ENCODE results near the gene ZNF24.

The ZNF24 gene

DNA sequence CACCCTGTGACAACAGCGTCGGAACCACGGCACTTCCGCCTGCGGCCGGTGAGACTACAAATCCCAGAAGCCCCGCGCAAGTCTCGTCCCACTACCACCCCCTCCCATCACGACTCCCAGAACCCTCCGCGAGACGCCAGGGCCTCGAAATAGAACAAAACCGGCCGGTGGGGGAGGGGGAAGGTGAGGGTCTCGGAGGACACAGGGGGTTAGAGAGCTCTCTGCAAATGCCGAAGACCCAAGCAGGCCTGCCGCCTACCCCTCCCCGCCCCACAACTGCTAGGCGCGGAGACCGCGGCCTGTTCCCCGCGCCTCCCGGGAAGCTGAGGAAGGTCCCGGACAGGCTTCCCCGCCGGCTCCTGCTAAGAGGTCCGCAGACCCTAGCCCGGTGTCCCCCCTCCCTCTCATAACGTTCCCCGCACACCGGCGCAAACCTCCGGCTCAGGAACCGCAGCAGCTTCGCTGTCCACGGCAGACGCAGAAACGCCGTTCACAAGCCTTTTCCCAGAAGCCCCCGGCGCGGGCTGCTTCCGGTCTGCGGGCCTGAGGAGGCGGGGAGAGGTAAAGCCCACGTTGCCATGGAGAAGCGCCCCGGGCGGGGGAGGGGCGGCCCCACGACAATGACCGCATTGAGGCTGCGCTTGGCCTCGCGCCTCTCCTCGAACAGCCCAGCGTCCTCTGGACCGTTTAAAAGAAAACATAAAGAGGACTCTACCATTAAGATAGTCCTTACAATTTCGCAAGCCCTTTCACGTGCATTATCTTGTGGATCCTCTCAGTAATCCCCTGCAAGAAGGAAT, at the start of gene ZNF24:
Gene ZNF24 (minus strand): TSS at position 485 of the 800 bp plus-strand sequence. CDS start 3,770 bp downstream, outside the sequence.
- H3K4me3 ChIP-seq (ENCODE audit: low read depth, low read length) = peak within 1 kb of the TSS; percentile 95
- TF ChIP-seq, protein P1, sequence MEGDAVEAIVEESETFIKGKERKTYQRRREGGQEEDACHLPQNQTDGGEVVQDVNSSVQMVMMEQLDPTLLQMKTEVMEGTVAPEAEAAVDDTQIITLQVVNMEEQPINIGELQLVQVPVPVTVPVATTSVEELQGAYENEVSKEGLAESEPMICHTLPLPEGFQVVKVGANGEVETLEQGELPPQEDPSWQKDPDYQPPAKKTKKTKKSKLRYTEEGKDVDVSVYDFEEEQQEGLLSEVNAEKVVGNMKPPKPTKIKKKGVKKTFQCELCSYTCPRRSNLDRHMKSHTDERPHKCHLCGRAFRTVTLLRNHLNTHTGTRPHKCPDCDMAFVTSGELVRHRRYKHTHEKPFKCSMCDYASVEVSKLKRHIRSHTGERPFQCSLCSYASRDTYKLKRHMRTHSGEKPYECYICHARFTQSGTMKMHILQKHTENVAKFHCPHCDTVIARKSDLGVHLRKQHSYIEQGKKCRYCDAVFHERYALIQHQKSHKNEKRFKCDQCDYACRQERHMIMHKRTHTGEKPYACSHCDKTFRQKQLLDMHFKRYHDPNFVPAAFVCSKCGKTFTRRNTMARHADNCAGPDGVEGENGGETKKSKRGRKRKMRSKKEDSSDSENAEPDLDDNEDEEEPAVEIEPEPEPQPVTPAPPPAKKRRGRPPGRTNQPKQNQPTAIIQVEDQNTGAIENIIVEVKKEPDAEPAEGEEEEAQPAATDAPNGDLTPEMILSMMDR (IDR thresholded peaks at IDR 0.05; ENCODE audit: low read depth, low read length) = no peak

DNA sequence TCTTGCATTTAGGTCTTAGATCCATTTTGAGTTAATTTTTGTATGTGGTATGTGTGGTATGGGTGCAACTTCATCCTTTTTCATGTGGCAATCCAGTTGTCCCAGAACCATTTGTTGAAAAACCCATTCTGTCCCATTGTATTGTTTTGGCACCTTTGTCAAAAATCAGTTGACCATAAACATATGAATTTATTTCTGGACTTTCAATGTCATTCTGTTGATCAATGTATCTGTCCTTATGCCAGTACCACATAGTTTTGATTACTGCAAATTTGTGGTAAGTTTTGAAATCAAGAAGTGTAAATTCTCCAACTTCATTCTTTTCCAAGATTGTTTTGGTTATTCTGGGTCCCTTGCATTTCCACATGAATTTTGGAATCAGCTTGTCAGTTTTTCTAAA, 49.5 kb upstream of the ZNF24 start:
- H3K4me3 ChIP-seq (ENCODE audit: low read depth, low read length) = no peak overlapping the region
- TF ChIP-seq, protein P1 (IDR thresholded peaks at IDR 0.05; ENCODE audit: low read depth, low read length) = no peak

DNA sequence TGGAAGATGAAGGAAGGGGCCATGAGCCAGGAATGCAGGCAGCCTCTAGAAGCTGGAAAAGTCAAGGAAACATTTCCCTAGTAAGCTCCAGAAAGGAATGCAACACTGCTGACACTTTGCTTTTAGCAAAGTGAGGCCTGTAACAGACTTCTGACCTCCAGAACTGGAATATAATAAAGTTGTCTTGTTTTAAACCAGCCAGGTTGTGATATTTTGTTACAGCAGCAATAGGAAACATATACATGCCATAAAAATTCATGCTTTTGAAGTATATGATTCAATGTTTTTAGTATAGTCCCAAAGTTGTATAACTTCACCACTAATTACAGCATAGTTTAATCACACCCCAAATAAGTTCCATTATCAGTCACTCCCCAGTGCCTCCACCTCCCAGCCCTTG, 48.2 kb upstream of the ZNF24 start:
- no peak overlapping the region for H3K4me3 ChIP-seq (ENCODE audit: low read depth, low read length)
- TF ChIP-seq, protein P1 (IDR thresholded peaks at IDR 0.05; ENCODE audit: low read depth, low read length) = no peak

DNA sequence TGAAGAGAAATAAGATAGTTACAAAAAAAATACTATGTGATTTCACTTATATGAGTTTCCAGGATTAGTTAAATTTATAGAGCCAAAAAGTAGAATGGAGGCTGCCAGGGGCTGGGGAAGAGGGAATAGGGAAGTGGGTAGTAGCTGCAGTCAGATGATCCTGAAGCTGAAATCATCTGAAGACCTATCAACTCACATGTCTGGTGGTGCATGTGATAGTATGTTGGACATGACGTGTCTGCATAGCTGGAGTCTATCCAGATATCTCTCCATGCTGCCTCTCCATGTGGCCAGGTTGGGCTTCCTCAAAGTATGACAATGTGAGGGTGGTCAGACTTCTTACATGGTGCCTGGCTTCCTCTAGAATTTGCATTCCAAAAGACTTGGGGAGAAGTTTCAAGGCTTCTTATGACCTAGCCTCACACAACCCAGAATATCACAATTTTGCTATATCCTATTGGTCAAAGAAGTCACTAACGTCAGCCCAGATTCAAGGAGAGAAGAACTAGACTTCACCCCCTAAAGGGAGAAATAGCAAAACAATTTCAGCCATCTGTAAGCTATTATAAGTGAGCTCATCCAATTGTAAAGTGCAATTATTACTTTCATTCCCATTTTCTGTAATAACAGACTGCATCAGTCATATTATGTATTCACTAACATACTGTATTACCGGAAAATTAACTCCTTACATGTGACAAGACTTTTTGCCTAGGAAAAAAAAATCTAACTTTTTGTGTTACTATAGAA, 46.9 kb upstream of the ZNF24 start:
- TF ChIP-seq, protein P1 (IDR thresholded peaks at IDR 0.05; ENCODE audit: low read depth, low read length) = no peak
- H3K4me3 ChIP-seq (ENCODE audit: low read depth, low read length) = no peak overlapping the region

DNA sequence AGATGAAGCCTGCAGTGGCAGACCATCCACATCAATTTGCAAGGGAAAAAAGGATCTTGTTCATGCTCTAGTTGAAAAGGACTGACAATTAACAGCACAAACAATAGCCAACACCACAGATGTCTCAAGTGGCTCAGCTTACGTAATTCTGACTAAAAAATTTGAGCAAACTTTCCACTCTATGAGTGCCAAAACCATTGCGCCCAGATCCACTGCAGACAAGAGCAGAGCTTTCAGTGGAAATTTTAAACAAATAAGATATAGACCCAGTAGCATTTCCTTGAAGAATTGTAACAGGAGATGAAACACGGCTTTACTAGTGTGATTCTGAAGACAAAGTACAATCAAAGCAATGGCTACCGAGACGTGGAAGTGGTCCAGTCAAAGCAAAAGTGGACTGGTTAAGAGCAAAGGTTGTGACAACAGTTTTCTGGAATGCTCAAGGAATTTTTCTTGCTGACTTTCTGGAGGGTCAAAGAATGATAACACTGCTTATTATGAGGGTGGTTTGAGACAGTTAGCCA, 44.9 kb upstream of the ZNF24 start:
- H3K4me3 ChIP-seq (ENCODE audit: low read depth, low read length) = no peak overlapping the region
- TF ChIP-seq, protein P1 (IDR thresholded peaks at IDR 0.05; ENCODE audit: low read depth, low read length) = no peak

DNA sequence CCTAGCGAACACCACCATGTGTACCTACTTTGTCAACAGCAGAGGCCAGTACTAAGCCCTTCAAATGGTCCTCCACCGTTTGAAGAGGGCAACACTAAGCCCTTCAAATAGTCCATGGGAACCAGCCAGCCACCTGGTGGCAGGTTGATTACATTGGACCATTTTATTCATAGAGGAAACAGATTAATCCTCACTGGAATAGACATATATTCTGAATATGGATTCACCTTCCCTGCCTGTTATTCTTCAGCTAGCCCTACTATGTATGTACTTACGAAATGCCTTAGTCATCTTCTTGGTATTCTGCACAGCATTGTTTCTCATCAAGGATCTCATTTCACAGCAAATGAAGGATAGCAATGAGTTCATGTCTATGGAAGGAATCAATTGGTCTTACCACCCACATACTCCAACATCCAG, 42.9 kb upstream of the ZNF24 start:
- TF ChIP-seq, protein P1 (IDR thresholded peaks at IDR 0.05; ENCODE audit: low read depth, low read length) = 0 out of 2 replicates have a peak, but pooled peaks have one; percentile 3
- H3K4me3 ChIP-seq (ENCODE audit: low read depth, low read length) = no peak overlapping the region

Data from WI38 (cell line).